ENCODE results near the gene APOA5. TPM values are rescaled to one million over a fixed set of nuclear protein-coding genes. Genes with fewer than 3 reads are reported as not detected.

Gene APOA5
- total and polyA plus RNA-seq, 2 of the 13 experiments (the other 11 are each of a cell fraction or from before 2014, with no cell fraction given): 44.0 to 49.1 TPM

DNA sequence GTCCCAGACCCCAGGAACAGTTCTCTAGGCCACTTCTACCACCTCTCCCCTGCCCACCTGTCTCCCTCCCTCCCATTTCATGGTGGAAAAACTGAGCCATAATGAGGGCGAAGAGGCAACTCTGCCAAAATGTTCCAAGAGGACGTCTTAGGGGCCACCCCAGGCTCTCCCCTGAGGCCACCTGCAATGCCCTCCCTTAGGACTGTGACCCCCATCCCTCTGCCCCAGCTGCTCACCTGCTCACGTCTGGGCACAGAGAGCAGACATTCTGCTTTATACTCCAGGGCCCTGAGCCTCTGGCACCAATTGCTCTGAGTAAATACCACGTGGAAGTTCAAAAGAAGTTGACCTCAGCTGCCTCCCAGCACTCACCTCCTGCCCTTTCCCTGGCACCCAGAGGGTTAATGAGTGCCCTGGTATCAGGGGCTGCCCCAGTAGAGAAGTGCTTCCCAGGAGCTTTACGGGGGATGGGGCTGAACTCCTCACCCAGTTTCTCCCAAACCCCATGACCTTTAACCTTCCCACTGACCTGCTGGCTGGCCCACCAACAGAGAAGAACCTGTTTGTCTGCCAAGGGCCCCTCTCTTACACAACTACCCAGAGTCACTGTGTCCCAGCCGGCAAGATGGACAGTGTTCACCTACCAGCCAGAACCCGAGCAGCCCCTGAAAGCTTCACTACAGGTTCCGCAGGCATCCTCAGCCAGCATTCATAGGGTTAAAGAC is 627 bp upstream of the APOA5 start (continued):
- TF ChIP-seq JARID2 (CRISPR knock-in tag; IDR thresholded peaks at IDR 0.05; ENCODE audit: insufficient replicate concordance) (no peak), ZSCAN31 (CRISPR knock-in tag; IDR thresholded peaks at IDR 0.05; ENCODE audit: low read depth) (peak; percentile 87; the same call in 1 of the 2 replicates), ARID2 (CRISPR knock-in tag; IDR thresholded peaks at IDR 0.05; ENCODE audit: borderline replicate concordance) (no peak), GABPB1 (CRISPR knock-in tag; IDR thresholded peaks at IDR 0.05) (no peak; the same call in 1 of the 2 replicates), KLF11 (CRISPR knock-in tag; IDR thresholded peaks at IDR 0.05) (no peak), ZNF335 (CRISPR knock-in tag; IDR thresholded peaks at IDR 0.05) (no peak), RARG (CRISPR knock-in tag; IDR thresholded peaks at IDR 0.05; ENCODE audit: low read depth) (no peak), ZNF501 (CRISPR knock-in tag; IDR thresholded peaks at IDR 0.05) (peak; percentile 43; the same call in 1 of the 2 replicates), SP140L (CRISPR knock-in tag; IDR thresholded peaks at IDR 0.05; ENCODE audit: borderline replicate concordance) (no peak)
- TF ChIP-seq, protein P1, sequence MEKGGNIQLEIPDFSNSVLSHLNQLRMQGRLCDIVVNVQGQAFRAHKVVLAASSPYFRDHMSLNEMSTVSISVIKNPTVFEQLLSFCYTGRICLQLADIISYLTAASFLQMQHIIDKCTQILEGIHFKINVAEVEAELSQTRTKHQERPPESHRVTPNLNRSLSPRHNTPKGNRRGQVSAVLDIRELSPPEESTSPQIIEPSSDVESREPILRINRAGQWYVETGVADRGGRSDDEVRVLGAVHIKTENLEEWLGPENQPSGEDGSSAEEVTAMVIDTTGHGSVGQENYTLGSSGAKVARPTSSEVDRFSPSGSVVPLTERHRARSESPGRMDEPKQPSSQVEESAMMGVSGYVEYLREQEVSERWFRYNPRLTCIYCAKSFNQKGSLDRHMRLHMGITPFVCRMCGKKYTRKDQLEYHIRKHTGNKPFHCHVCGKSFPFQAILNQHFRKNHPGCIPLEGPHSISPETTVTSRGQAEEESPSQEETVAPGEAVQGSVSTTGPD (CRISPR knock-in tag; IDR thresholded peaks at IDR 0.05): peak; percentile 17; the same call in 1 of the 2 replicates
- TF ChIP-seq, protein P2, sequence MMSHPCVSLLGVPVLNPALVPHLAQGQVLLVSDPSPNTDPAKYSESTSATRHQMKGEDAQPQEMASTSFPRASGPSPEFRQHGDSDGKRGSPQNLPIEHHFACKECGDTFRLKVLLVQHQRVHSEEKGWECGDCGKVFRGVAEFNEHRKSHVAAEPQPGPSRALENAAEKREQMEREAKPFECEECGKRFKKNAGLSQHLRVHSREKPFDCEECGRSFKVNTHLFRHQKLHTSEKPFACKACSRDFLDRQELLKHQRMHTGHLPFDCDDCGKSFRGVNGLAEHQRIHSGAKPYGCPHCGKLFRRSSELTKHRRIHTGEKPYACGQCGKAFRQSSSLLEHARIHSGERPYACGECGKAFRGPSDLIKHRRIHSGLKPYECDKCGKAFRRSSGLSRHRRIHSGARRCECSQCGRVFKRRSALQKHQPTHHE (CRISPR knock-in tag; IDR thresholded peaks at IDR 0.05; ENCODE audit: borderline replicate concordance): no peak
- TF ChIP-seq, protein P3, sequence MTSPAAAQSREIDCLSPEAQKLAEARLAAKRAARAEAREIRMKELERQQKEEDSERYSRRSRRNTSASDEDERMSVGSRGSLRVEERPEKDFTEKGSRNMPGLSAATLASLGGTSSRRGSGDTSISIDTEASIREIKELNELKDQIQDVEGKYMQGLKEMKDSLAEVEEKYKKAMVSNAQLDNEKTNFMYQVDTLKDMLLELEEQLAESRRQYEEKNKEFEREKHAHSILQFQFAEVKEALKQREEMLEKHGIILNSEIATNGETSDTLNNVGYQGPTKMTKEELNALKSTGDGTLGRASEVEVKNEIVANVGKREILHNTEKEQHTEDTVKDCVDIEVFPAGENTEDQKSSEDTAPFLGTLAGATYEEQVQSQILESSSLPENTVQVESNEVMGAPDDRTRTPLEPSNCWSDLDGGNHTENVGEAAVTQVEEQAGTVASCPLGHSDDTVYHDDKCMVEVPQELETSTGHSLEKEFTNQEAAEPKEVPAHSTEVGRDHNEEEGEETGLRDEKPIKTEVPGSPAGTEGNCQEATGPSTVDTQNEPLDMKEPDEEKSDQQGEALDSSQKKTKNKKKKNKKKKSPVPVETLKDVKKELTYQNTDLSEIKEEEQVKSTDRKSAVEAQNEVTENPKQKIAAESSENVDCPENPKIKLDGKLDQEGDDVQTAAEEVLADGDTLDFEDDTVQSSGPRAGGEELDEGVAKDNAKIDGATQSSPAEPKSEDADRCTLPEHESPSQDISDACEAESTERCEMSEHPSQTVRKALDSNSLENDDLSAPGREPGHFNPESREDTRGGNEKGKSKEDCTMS (CRISPR knock-in tag; conservative IDR thresholded peaks at IDR 0.05): no peak
- TF ChIP-seq, protein P4, sequence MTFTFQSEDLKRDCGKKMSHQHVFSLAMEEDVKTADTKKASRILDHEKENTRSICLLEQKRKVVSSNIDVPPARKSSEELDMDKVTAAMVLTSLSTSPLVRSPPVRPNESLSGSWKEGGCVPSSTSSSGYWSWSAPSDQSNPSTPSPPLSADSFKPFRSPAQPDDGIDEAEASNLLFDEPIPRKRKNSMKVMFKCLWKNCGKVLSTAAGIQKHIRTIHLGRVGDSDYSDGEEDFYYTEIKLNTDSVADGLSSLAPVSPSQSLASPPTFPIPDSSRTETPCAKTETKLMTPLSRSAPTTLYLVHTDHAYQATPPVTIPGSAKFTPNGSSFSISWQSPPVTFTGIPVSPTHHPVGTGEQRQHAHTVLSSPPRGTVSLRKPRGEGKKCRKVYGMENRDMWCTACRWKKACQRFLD (CRISPR knock-in tag; IDR thresholded peaks at IDR 0.05; ENCODE audit: borderline replicate concordance): no peak
- TF ChIP-seq, protein P5, sequence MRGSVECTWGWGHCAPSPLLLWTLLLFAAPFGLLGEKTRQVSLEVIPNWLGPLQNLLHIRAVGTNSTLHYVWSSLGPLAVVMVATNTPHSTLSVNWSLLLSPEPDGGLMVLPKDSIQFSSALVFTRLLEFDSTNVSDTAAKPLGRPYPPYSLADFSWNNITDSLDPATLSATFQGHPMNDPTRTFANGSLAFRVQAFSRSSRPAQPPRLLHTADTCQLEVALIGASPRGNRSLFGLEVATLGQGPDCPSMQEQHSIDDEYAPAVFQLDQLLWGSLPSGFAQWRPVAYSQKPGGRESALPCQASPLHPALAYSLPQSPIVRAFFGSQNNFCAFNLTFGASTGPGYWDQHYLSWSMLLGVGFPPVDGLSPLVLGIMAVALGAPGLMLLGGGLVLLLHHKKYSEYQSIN (CRISPR knock-in tag; IDR thresholded peaks at IDR 0.05; ENCODE audit: borderline replicate concordance): no peak
- TF ChIP-seq, protein P6, sequence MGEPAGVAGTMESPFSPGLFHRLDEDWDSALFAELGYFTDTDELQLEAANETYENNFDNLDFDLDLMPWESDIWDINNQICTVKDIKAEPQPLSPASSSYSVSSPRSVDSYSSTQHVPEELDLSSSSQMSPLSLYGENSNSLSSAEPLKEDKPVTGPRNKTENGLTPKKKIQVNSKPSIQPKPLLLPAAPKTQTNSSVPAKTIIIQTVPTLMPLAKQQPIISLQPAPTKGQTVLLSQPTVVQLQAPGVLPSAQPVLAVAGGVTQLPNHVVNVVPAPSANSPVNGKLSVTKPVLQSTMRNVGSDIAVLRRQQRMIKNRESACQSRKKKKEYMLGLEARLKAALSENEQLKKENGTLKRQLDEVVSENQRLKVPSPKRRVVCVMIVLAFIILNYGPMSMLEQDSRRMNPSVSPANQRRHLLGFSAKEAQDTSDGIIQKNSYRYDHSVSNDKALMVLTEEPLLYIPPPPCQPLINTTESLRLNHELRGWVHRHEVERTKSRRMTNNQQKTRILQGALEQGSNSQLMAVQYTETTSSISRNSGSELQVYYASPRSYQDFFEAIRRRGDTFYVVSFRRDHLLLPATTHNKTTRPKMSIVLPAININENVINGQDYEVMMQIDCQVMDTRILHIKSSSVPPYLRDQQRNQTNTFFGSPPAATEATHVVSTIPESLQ (CRISPR knock-in tag; conservative IDR thresholded peaks at IDR 0.05): no peak
- TF ChIP-seq, protein P7, sequence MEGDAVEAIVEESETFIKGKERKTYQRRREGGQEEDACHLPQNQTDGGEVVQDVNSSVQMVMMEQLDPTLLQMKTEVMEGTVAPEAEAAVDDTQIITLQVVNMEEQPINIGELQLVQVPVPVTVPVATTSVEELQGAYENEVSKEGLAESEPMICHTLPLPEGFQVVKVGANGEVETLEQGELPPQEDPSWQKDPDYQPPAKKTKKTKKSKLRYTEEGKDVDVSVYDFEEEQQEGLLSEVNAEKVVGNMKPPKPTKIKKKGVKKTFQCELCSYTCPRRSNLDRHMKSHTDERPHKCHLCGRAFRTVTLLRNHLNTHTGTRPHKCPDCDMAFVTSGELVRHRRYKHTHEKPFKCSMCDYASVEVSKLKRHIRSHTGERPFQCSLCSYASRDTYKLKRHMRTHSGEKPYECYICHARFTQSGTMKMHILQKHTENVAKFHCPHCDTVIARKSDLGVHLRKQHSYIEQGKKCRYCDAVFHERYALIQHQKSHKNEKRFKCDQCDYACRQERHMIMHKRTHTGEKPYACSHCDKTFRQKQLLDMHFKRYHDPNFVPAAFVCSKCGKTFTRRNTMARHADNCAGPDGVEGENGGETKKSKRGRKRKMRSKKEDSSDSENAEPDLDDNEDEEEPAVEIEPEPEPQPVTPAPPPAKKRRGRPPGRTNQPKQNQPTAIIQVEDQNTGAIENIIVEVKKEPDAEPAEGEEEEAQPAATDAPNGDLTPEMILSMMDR (CRISPR knock-in tag; IDR thresholded peaks at IDR 0.05): no peak

Measured in HepG2 (cell line).